Liver (tissue), 9 donors: ENCODE results near the gene COL23A1. TPM values are rescaled to one million over a fixed set of nuclear protein-coding genes. Genes with fewer than 3 reads are reported as not detected.

Source experiments
- DNase-seq: peaks from one replicate; pipeline ENCODE4 v3.0.0-alpha.2; 2017; ENCODE audit warnings: low spot score
- H3K27ac ChIP-seq, 2 donors: one replicate each; pipeline ENCODE4 v1.7.0; 2013; ENCODE audit warnings: inconsistent platforms in 2 of 2, low read length in 2 of 2, control low read depth in 1 of 2, low read depth in 1 of 2, mild to moderate bottlenecking in 1 of 2
- H3K27me3 ChIP-seq, 4 donors: one replicate each; pipeline versions ENCODE4 v1.6.1 to v1.7.0; 2013; ENCODE audit warnings: low read length in 3 of 4, inconsistent platforms in 1 of 4, mild to moderate bottlenecking in 1 of 4, moderate library complexity in 1 of 4; ENCODE audit not compliant: control insufficient read depth in 4 of 4, insufficient read depth in 4 of 4
- H3K36me3 ChIP-seq, 4 donors: one replicate each; pipeline versions ENCODE4 v1.6.1 to v1.7.0; 2013; ENCODE audit warnings: low read length in 3 of 4, mild to moderate bottlenecking in 3 of 4, low read depth in 1 of 4, moderate library complexity in 1 of 4; ENCODE audit not compliant: control insufficient read depth in 4 of 4, insufficient read depth in 3 of 4
- H3K4me1 ChIP-seq, 4 donors: one replicate each; pipeline versions ENCODE4 v1.6.1 to v1.7.0; 2013; ENCODE audit warnings: low read length in 3 of 4, mild to moderate bottlenecking in 3 of 4, moderate library complexity in 1 of 4; ENCODE audit not compliant: control insufficient read depth in 4 of 4, insufficient read depth in 4 of 4
- H3K4me3 ChIP-seq, 3 donors: one replicate each; pipeline versions ENCODE4 v1.6.1 to v1.7.0; 2013; ENCODE audit warnings: low read length in 3 of 3, control low read depth in 1 of 3, low read depth in 1 of 3, mild to moderate bottlenecking in 1 of 3
- H3K9ac ChIP-seq, 2 donors: one replicate each; pipeline ENCODE4 v1.7.0; 2013; ENCODE audit warnings: low read length in 2 of 2, mild to moderate bottlenecking in 2 of 2, moderate library complexity in 2 of 2, control low read depth in 1 of 2, low read depth in 1 of 2
- H3K9me3 ChIP-seq, 4 donors: one replicate each; pipeline versions ENCODE4 v1.6.1 to v1.7.0; 2013; ENCODE audit warnings: low read length in 3 of 4; ENCODE audit not compliant: control insufficient read depth in 4 of 4
- ATF3 ChIP-seq: IDR thresholded peaks from 2 replicates; pipeline ENCODE4 v1.6.1; 2016; ENCODE audit warnings: antibody characterized with exemption
- CTCF ChIP-seq: fragments of 150-350 bp; IDR thresholded peaks from 2 replicates; pipeline ENCODE4 v1.5.1; 2017; ENCODE audit warnings: improper control_type of control experiment, low read depth, low read length; ENCODE audit not compliant: missing input control
- EGR1 ChIP-seq, 2 donors: IDR thresholded peaks; 2 replicates each; pipeline ENCODE4 v1.6.1; 2016 to 2018; ENCODE audit warnings: antibody characterized with exemption in 2 of 2, low read depth in 2 of 2
- FOXA1 ChIP-seq: IDR thresholded peaks from 2 replicates; pipeline ENCODE4 v1.6.1; 2016; ENCODE audit warnings: antibody characterized with exemption
- FOXA2 ChIP-seq: IDR thresholded peaks from 2 replicates; pipeline ENCODE4 v1.6.1; 2016; ENCODE audit warnings: antibody characterized with exemption
- GABPA ChIP-seq, 2 donors: IDR thresholded peaks in 1 of 2; conservative IDR thresholded peaks in 1 of 2; 2 replicates each; pipeline ENCODE4 v1.6.1; 2016; ENCODE audit warnings: antibody characterized with exemption in 2 of 2, mild to moderate bottlenecking in 1 of 2, moderate library complexity in 1 of 2
- HNF4A ChIP-seq, 2 donors: conservative IDR thresholded peaks; 2 replicates each; pipeline ENCODE4 v1.6.1; 2016; ENCODE audit warnings: antibody characterized with exemption in 2 of 2, mild to moderate bottlenecking in 2 of 2
- HNF4G ChIP-seq: IDR thresholded peaks from 2 replicates; pipeline ENCODE4 v1.6.1; 2016; ENCODE audit warnings: antibody characterized with exemption
- JUND ChIP-seq, 2 donors: IDR thresholded peaks; 2 replicates each; pipeline ENCODE4 v1.6.1; 2016; ENCODE audit warnings: antibody characterized with exemption in 2 of 2
- MAX ChIP-seq: IDR thresholded peaks from 2 replicates; pipeline ENCODE4 v1.6.1; 2016; ENCODE audit warnings: antibody characterized with exemption
- NR2F2 ChIP-seq: IDR thresholded peaks from 2 replicates; pipeline ENCODE4 v1.6.1; 2016; ENCODE audit warnings: antibody characterized with exemption
- REST ChIP-seq: IDR thresholded peaks from 2 replicates; pipeline ENCODE4 v1.6.1; 2016; ENCODE audit warnings: antibody characterized with exemption, mild to moderate bottlenecking
- RXRA ChIP-seq, 2 donors: IDR thresholded peaks; 2 replicates each; pipeline ENCODE4 v1.6.1; 2017 to 2018; ENCODE audit warnings: antibody characterized with exemption in 2 of 2, mild to moderate bottlenecking in 1 of 2
- SP1 ChIP-seq: IDR thresholded peaks from 2 replicates; pipeline ENCODE4 v1.6.1; 2018; ENCODE audit warnings: antibody characterized with exemption, mild to moderate bottlenecking
- TAF1 ChIP-seq: conservative IDR thresholded peaks from 2 replicates; pipeline ENCODE4 v1.6.1; 2016; ENCODE audit warnings: antibody characterized with exemption, mild to moderate bottlenecking
- YY1 ChIP-seq: IDR thresholded peaks from 2 replicates; pipeline ENCODE4 v1.6.1; 2016; ENCODE audit warnings: antibody characterized with exemption, mild to moderate bottlenecking
- ZBTB33 ChIP-seq: IDR thresholded peaks from 2 replicates; pipeline ENCODE4 v1.6.1; 2016; ENCODE audit warnings: antibody characterized with exemption
- WGBS: extraction: QIAGEN DNeasy Blood & Tissue Kit; methylation state at CpG from one replicate; pipeline ENCODE4 v1.1.7; 2013; 5-methylcytosine and 5-hydroxymethylcytosine counted together
- polyA plus RNA-seq, 2 donors: library from polyadenylated mRNA; stranded (reverse) in 1 of 2; unstranded in 1 of 2; fragments of 200-250 nt in 1 of 2; fragments of >200 nt in 1 of 2; fragmentation: Nextera tagmentation in 1 of 2; extraction: Ambion mirVana in 1 of 2; gene quantifications; one replicate each; pipeline versions ENCODE4 v1.2.1 to v1.2.3, GENCODE V29; 2013 to 2015
- total RNA-seq, 2 donors: library from RNA; depleted of rRNA; stranded (reverse); fragments of >200 nt; gene quantifications; one replicate each; pipeline ENCODE4 v1.2.3, GENCODE V29; 2014
- donor health status: healthy.
- donor health status: healthy.
- donor health status: healthy.
- donor health status: healthy.
- donor health status: healthy.

Gene COL23A1
- total and polyA plus RNA-seq, 4 donors, result 0.08 to 1.4 (median 0.27) TPM

- TF ChIP-seq FOXA2, result no peak
- TF ChIP-seq HNF4G, result no peak
These were observed 311.0 kb downstream of the COL23A1 start (continued) for GRCh38 chr5:178279026-178279722.

GRCh38 chr5:178278358-178279023 lies 311.7 kb downstream of the COL23A1 start:
- Histone ChIP-seq H3K9ac (no peak overlapping the region), H3K9me3 (peaks cover 0 to 3% (median under 1%) of the 10 kb centered on the region in 4 donors), H3K4me3 (no peak overlapping the region), H3K36me3 (no peaks in the 10 kb centered on the region), H3K27me3 (no peaks in the 10 kb centered on the region), H3K4me1 (peaks cover 0 to 8% (median 3%) of the 10 kb centered on the region in 4 donors), H3K27ac (no peak overlapping the region)
- 87% methylated on average over 18 of the region's 18 CpGs for WGBS
- TF ChIP-seq YY1 (no peak), TAF1 (no peak), SP1 (no peak), FOXA2 (no peak)
- no peak for DNase-seq

GRCh38 chr5:178277866-178278265 lies 312.3 kb downstream of the COL23A1 start:
- Histone ChIP-seq H3K4me1 (peaks cover 0 to 4% (median 1%) of the 10 kb centered on the region in 4 donors), H3K36me3 (no peaks in the 10 kb centered on the region), H3K9ac (no peak overlapping the region), H3K27ac (no peak overlapping the region), H3K4me3 (no peak overlapping the region), H3K9me3 (peaks cover 0 to 3% (median under 1%) of the 10 kb centered on the region in 4 donors), H3K27me3 (no peaks in the 10 kb centered on the region)
- DNase-seq, result no peak
- TF ChIP-seq MAX, result no peak
- no peak for TF ChIP-seq SP1
- TF ChIP-seq ATF3, result no peak
- TF ChIP-seq FOXA1, result no peak
- TF ChIP-seq GABPA (IDR thresholded peaks at IDR 0.05 in 1 of 2, conservative IDR thresholded peaks at IDR 0.05 in 1 of 2), result no peak
- no peak for TF ChIP-seq JUND (IDR thresholded peaks at IDR 0.05)
- no peak for TF ChIP-seq YY1
- TF ChIP-seq EGR1 (IDR thresholded peaks at IDR 0.05; ENCODE audit: low read depth in 2 of 2), result no peak
- no peak for TF ChIP-seq CTCF
- no peak for TF ChIP-seq REST
- no peak for TF ChIP-seq NR2F2
- TF ChIP-seq FOXA2, result no peak
- TF ChIP-seq TAF1, result no peak
- no peak for TF ChIP-seq RXRA (IDR thresholded peaks at IDR 0.05)
- no peak for TF ChIP-seq HNF4A (conservative IDR thresholded peaks at IDR 0.05)
- TF ChIP-seq ZBTB33, result no peak
- 51% methylated on average over 12 of the region's 12 CpGs for WGBS
